Neuronal stem cell (in vitro differentiated cells): ENCODE data around the gene RUNDC3A.

Experiments used
- DNase-seq: peaks from one replicate; pipeline ENCODE4 v3.0.0-alpha.2; 2013; ENCODE audit warnings: low spot score
- H2AFZ ChIP-seq: one replicate; pipeline ENCODE4 v1.6.1; 2013; ENCODE audit warnings: mild to moderate bottlenecking, low read length, inconsistent platforms
- H2AK5ac ChIP-seq: 2 replicates; pipeline ENCODE4 v1.6.1; 2013; ENCODE audit warnings: low read depth, mild to moderate bottlenecking, inconsistent platforms, low read length, moderate library complexity, mixed read lengths
- H2BK120ac ChIP-seq: 2 replicates; pipeline ENCODE4 v1.6.1; 2013; ENCODE audit warnings: low read depth, mild to moderate bottlenecking, inconsistent platforms, low read length, moderate library complexity, mixed read lengths
- H2BK12ac ChIP-seq: one replicate; pipeline ENCODE4 v1.6.1; 2013; ENCODE audit warnings: low read length, inconsistent platforms
- H2BK15ac ChIP-seq: 2 replicates; pipeline ENCODE4 v1.6.1; 2013; ENCODE audit warnings: mild to moderate bottlenecking, low read length, inconsistent platforms, mixed read lengths
- H2BK5ac ChIP-seq: one replicate; pipeline ENCODE4 v1.6.1; 2013; ENCODE audit warnings: inconsistent platforms, mild to moderate bottlenecking, low read length, moderate library complexity
- H3K14ac ChIP-seq: one replicate; pipeline ENCODE4 v1.6.1; 2013; ENCODE audit warnings: low read length, inconsistent platforms
- H3K18ac ChIP-seq: 2 replicates; pipeline ENCODE4 v1.6.1; 2013; ENCODE audit warnings: low read length, inconsistent platforms
- H3K23ac ChIP-seq: 2 replicates; pipeline ENCODE4 v1.6.1; 2013; ENCODE audit warnings: low read depth, mild to moderate bottlenecking, mixed read lengths, low read length, inconsistent platforms; ENCODE audit not compliant: poor library complexity
- H3K27ac ChIP-seq: replicated peaks from 3 replicates; pipeline ENCODE4 v1.5.1; 2013; ENCODE audit warnings: low read length, inconsistent platforms
- H3K27me3 ChIP-seq, 3 experiments: 2 replicates each; pipeline ENCODE4 v1.6.1; 2013; ENCODE audit warnings: low read length in 3 of 3, mild to moderate bottlenecking in 2 of 3, inconsistent platforms in 1 of 3, low read depth in 1 of 3, mixed read lengths in 1 of 3, moderate library complexity in 1 of 3; ENCODE audit not compliant: control insufficient read depth in 3 of 3, insufficient read depth in 3 of 3
- H3K36me3 ChIP-seq, 2 donors: replicated peaks in 1 of 2; 2 replicates each; pipeline ENCODE4 v1.6.1; 2013; ENCODE audit warnings: low read length in 2 of 2; ENCODE audit not compliant: control insufficient read depth in 2 of 2, insufficient read depth in 2 of 2
- H3K4ac ChIP-seq: 2 replicates; pipeline ENCODE4 v1.6.1; 2013; ENCODE audit warnings: inconsistent platforms, mild to moderate bottlenecking, low read length, moderate library complexity
- H3K4me1 ChIP-seq, 2 donors: 1 replicate in 1 of 2; 2 replicates in 1 of 2; pipeline ENCODE4 v1.6.1; 2013; ENCODE audit warnings: low read length in 2 of 2, low read depth in 1 of 2; ENCODE audit not compliant: control insufficient read depth in 2 of 2, insufficient read depth in 1 of 2
- H3K4me2 ChIP-seq: one replicate; pipeline ENCODE4 v1.6.1; 2013; ENCODE audit warnings: mild to moderate bottlenecking, low read length, inconsistent platforms; ENCODE audit not compliant: insufficient read depth, poor library complexity, severe bottlenecking
- H3K4me3 ChIP-seq, 2 donors: 2 replicates each; pipeline ENCODE4 v1.5.1; 2013; ENCODE audit warnings: low read length in 2 of 2, mild to moderate bottlenecking in 2 of 2, inconsistent platforms in 1 of 2, moderate library complexity in 1 of 2
- H3K79me1 ChIP-seq: one replicate; pipeline ENCODE4 v1.6.1; 2013; ENCODE audit warnings: low read depth, mild to moderate bottlenecking, inconsistent platforms, low read length, moderate library complexity
- H3K9ac ChIP-seq: one replicate; pipeline ENCODE4 v1.6.1; 2013; ENCODE audit warnings: mild to moderate bottlenecking, low read depth, low read length, inconsistent platforms; ENCODE audit not compliant: poor library complexity
- H3K9me3 ChIP-seq, 2 donors: replicated peaks in 1 of 2; 2 replicates each; pipeline versions ENCODE3 to v1.6.1; 2013; ENCODE audit warnings: low read length in 2 of 2, mild to moderate bottlenecking in 2 of 2, inconsistent platforms in 1 of 2, low read depth in 1 of 2, mixed read lengths in 1 of 2, moderate library complexity in 1 of 2; ENCODE audit not compliant: control insufficient read depth in 2 of 2, insufficient read depth in 1 of 2
- H4K8ac ChIP-seq: one replicate; pipeline ENCODE4 v1.6.1; 2013; ENCODE audit warnings: low read depth, mild to moderate bottlenecking, inconsistent platforms, low read length, moderate library complexity
- H4K91ac ChIP-seq: one replicate; pipeline ENCODE4 v1.6.1; 2013; ENCODE audit warnings: low read length, low read depth, mild to moderate bottlenecking, inconsistent platforms; ENCODE audit not compliant: poor library complexity
- WGBS, 2 donors: extraction: QIAGEN DNeasy Blood & Tissue Kit; methylation state at CpG; one replicate each; pipeline ENCODE4 v1.1.7; 2013; ENCODE audit warnings: missing lambda C conversion rate in 2 of 2, mixed read lengths in 1 of 2; ENCODE audit not compliant: insufficient read length in 2 of 2, insufficient replicate concordance in 1 of 2; ENCODE audit errors: extremely low coverage in 2 of 2; 5-methylcytosine and 5-hydroxymethylcytosine counted together

Gene RUNDC3A

DNA sequence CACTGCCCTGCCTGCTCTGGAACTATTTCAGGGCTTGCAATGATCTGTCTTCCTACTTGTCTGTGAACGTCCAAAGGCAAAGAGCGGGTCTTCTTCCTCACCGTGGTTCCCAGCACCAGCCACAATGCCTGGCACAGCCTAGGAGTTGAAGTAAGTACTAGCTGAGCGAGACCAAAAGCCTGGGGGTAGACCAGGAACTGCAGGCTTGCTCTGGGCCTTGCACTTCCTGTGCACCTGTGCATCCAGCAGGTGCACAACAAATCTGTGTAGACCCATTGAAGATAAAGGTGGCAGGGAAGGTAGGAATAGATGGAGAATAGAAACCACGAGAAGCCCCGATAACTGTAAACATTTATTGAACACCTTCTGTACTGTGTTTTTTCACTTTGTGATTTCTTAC is 50.6 kb downstream of the RUNDC3A start:
- Histone ChIP-seq H3K27me3 (peaks cover 0 to 2% (median 1%) of the 10 kb centered on the region in 3 experiments), H2BK5ac (no peak overlapping the region), H3K9ac (no peak overlapping the region), H3K4me1 (peaks cover 22 to 23% of the 10 kb centered on the region in 2 donors), H2BK12ac (no peak overlapping the region), H2BK15ac (no peak overlapping the region), H3K23ac (no peak overlapping the region), H3K9me3 (no peaks in the 10 kb centered on the region), H2BK120ac (no peak overlapping the region), H2AK5ac (no peak overlapping the region), H4K8ac (no peak overlapping the region), H3K4me2 (no peak overlapping the region), H3K79me1 (peaks cover 23% of the 10 kb centered on the region), H3K4me3 (no peak overlapping the region), H2AFZ (no peak overlapping the region), H3K36me3 (peaks cover 11 to 48% of the 10 kb centered on the region in 2 donors), H3K27ac (no peak overlapping the region), H3K14ac (no peak overlapping the region), H4K91ac (no peak overlapping the region), H3K18ac (no peak overlapping the region), H3K4ac (no peak overlapping the region)
- WGBS, 2 donors, result no CpG with 5 or more reads among the region's 6 CpGs
- DNase-seq, result no peak

DNA sequence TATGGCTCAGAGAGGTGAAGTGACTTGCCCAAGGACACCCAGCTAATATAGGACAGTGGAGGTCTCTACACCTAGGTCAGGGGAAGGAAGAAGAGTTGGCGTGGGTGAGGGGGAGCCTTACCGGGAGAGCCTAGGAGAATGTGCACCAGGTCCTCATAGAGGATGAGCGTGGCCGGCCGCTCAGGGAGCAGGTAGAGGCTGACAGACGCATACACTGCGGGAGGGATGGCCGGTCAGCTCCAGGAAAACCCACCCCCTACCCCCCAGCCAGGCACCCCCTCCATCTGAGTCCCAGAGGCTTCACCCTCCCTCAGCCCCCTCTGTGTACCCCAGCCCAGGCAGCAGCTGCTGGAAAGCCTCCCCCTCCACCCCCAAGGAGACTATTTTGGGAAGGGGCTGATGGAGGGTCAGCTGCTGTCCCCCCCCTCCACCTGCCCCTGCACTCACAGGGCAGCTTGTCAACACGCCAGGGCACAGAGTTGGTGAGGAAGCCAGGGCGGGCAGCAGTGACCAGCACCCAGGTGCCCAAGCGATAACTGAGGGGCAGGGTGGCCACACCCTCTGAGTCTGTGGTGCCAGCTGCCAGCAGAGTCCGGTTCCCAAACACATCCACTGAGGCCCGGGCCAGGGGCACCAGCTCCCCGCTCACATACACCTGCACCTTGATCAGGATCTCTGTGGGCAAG is 51.2 kb downstream of the RUNDC3A start:
- H3K4me3 ChIP-seq, result no peak overlapping the region

DNA sequence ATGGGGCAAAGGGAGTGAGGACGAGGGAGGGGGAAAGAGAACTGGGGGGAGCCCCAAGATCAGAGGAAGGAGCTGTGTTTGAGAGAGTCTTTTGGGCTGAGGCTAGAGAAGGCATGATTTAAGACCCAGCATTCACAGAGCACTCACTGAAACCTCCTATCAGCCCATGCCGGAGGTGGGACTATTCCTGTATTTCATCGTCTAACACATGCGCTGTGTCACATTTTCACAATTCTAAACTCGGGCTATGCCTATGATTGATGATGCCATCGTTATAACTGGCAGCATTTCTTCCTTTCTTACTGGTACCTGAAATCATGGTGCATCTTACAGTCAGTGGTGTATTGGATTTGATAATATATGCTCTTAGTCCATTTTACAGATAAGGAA is 51.7 kb downstream of the RUNDC3A start:
- Histone ChIP-seq H3K9ac (no peak overlapping the region), H3K4me2 (no peak overlapping the region), H3K79me1 (peaks cover 21% of the 10 kb centered on the region), H3K23ac (no peak overlapping the region), H2AFZ (no peak overlapping the region), H2BK5ac (no peak overlapping the region), H2BK120ac (no peak overlapping the region), H3K4me3 (no peak overlapping the region), H3K36me3 (peaks cover 11 to 45% of the 10 kb centered on the region in 2 donors), H2AK5ac (peak overlapping the region; percentile 6), H2BK15ac (no peak overlapping the region), H4K8ac (no peak overlapping the region), H3K4me1 (peaks cover 23% of the 10 kb centered on the region in 2 donors), H3K27ac (no peak overlapping the region), H3K4ac (no peak overlapping the region), H3K18ac (no peak overlapping the region), H3K27me3 (peaks cover 0 to 9% (median 0%) of the 10 kb centered on the region in 3 experiments), H3K9me3 (no peaks in the 10 kb centered on the region), H2BK12ac (no peak overlapping the region), H4K91ac (no peak overlapping the region), H3K14ac (no peak overlapping the region)
- WGBS, 2 donors, result no CpG with 5 or more reads among the region's 6 CpGs
- no peak for DNase-seq

More for the DNA sequence above, 51.2 kb downstream of the RUNDC3A start:
- H3K27ac ChIP-seq, result no peak overlapping the region
- H3K14ac ChIP-seq, result no peak overlapping the region
- H3K79me1 ChIP-seq, result peaks cover 21% of the 10 kb centered on the region
- H2AK5ac ChIP-seq, result peak overlapping the region; percentile 6
- no peak overlapping the region for H2BK12ac ChIP-seq
- H2BK15ac ChIP-seq, result no peak overlapping the region
- no peak overlapping the region for H3K9ac ChIP-seq
- no peak overlapping the region for H4K8ac ChIP-seq
- no peak for DNase-seq
- peak overlapping the region; percentile 5 for H4K91ac ChIP-seq
- no CpG with 5 or more reads among the region's 14 CpGs for WGBS, 2 donors
- H2BK120ac ChIP-seq, result no peak overlapping the region
- H3K36me3 ChIP-seq, result peaks cover 11 to 48% of the 10 kb centered on the region in 2 donors
- no peaks in the 10 kb centered on the region for H3K9me3 ChIP-seq
- H3K23ac ChIP-seq, result no peak overlapping the region
- H2AFZ ChIP-seq, result no peak overlapping the region
- no peak overlapping the region for H3K18ac ChIP-seq
- H3K4me2 ChIP-seq, result no peak overlapping the region
- H3K27me3 ChIP-seq, result peaks cover 0 to 5% (median 0%) of the 10 kb centered on the region in 3 experiments
- no peak overlapping the region for H2BK5ac ChIP-seq
- peaks cover 23% of the 10 kb centered on the region in 2 donors for H3K4me1 ChIP-seq
- H3K4ac ChIP-seq, result no peak overlapping the region

DNA sequence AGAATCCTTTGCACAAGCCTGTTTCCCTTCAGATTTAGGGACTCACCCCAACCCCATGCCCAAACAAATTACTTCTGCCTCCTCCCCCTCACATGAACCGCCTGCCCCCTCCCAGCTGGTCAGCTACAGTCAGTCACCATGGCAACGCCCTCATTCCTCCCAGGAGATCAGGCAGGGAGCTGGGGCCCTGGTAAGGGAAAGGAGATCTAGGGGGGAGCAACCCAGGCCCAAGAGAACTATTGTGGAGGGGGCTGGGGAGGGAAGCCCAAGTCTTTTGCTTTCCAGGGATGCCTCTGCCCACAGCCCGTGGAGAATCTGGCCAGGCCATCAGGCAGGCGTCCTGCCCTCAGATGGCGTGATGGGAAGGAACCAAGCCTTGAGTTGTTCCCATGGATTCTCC is 52.4 kb downstream of the RUNDC3A start:
- Histone ChIP-seq H3K9ac (peak overlapping the region; percentile 85), H3K4ac (no peak overlapping the region), H4K8ac (no peak overlapping the region), H3K79me1 (peaks cover 21% of the 10 kb centered on the region), H3K4me1 (peaks cover 23% of the 10 kb centered on the region in 2 donors), H4K91ac (no peak overlapping the region), H3K4me3 (no peak overlapping the region), H3K18ac (peak overlapping the region; percentile 87), H2BK5ac (peak overlapping the region; percentile 84), H2BK120ac (peak overlapping the region; percentile 82), H3K27me3 (peaks cover 0 to 13% (median 0%) of the 10 kb centered on the region in 3 experiments), H3K9me3 (no peaks in the 10 kb centered on the region), H2AK5ac (peak overlapping the region; percentile 85), H3K23ac (peak overlapping the region; percentile 75), H3K27ac (peak overlapping the region; percentile 66), H3K36me3 (peaks cover 7 to 38% of the 10 kb centered on the region in 2 donors), H2BK15ac (no peak overlapping the region), H2AFZ (no peak overlapping the region), H3K4me2 (peak overlapping the region; percentile 52), H3K14ac (peak overlapping the region; percentile 33), H2BK12ac (no peak overlapping the region)
- peak; percentile 52 for DNase-seq
- no CpG with 5 or more reads among the region's 5 CpGs for WGBS, 2 donors
